Stimulated activated naive CD4-positive, alpha-beta T cell treated with Interleukin-2 at 50 U/mL for 16 hours (primary cell): ENCODE measurements around the gene SEMA4F.

Experiments
- DNase-seq: peaks from one replicate; lab custom pipeline; 2025; lab: John Stamatoyannopoulos, UW

The SEMA4F gene

GRCh38 chr2:74707837-74708236 lies 53.8 kb downstream of the SEMA4F start:
- no peak for DNase-seq

- no peak for DNase-seq
Observed at GRCh38 chr2:74708296-74708695, 54.2 kb downstream of the SEMA4F start.

- no peak for DNase-seq
Observed at GRCh38 chr2:74708883-74709282, 54.8 kb downstream of the SEMA4F start.

- DNase-seq = no peak
Observed at GRCh38 chr2:74712223-74713053, 58.4 kb downstream of the SEMA4F start.

GRCh38 chr2:74714691-74715080 lies 60.6 kb downstream of the SEMA4F start:
- DNase-seq = no peak

- peak; percentile 60 for DNase-seq
Observed at GRCh38 chr2:74715081-74715791, 61.2 kb downstream of the SEMA4F start.

- no peak for DNase-seq
Observed at GRCh38 chr2:74715880-74716279, 61.8 kb downstream of the SEMA4F start.

GRCh38 chr2:74719066-74719465 lies 65.0 kb downstream of the SEMA4F start:
- no peak for DNase-seq

- DNase-seq = no peak
Observed at GRCh38 chr2:74721316-74721715, 67.3 kb downstream of the SEMA4F start.

- DNase-seq = no peak
Observed at GRCh38 chr2:74724496-74724895, 70.4 kb downstream of the SEMA4F start.

GRCh38 chr2:74725287-74725686 lies 71.2 kb downstream of the SEMA4F start:
- DNase-seq = no peak

- DNase-seq = no peak
Observed at GRCh38 chr2:74728842-74729241, 74.8 kb downstream of the SEMA4F start.

- DNase-seq = no peak
Observed at GRCh38 chr2:74730530-74730929, 76.5 kb downstream of the SEMA4F start.
